Mammary epithelial cell (primary cell): ENCODE measurements around the gene GNAL.

ENCODE experiments used
- EZH2 ChIP-seq: IDR thresholded peaks from 2 replicates; pipeline ENCODE4 v1.6.1; 2012; ENCODE audit warnings: low read length, inconsistent platforms, borderline replicate concordance
- TF ChIP-seq, protein P1 (sequence below), 2 donors: IDR thresholded peaks in 1 of 2; conservative IDR thresholded peaks in 1 of 2; 2 replicates each; pipeline ENCODE4 v1.5.1; 2011 to 2012; ENCODE audit warnings: inconsistent platforms in 2 of 2, low read length in 2 of 2, mild to moderate bottlenecking in 2 of 2, control low read depth in 1 of 2, low read depth in 1 of 2; ENCODE audit not compliant: insufficient read depth in 1 of 2; ENCODE audit errors: extremely low read depth in 1 of 2

DNA sequence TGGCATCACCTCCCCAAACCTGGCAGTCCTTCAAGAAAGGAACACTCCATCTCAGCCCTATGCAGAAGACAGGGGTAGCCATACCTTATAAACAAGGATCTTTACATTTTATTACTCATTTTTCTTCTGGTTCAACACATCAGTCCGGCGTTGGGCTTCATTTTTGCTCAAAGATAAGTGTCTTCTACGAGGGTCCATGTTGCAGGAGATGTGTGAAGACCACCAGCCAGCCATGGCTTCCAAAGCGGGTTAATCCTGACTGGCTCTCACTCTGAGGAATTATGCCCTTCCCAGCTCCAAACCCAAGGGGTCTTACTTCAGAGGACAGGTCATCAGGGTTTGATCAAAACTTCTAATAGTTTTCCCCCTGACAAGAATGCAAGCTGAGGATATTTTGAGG lies 23.9 kb upstream of the GNAL start:
- TF ChIP-seq, protein P1, sequence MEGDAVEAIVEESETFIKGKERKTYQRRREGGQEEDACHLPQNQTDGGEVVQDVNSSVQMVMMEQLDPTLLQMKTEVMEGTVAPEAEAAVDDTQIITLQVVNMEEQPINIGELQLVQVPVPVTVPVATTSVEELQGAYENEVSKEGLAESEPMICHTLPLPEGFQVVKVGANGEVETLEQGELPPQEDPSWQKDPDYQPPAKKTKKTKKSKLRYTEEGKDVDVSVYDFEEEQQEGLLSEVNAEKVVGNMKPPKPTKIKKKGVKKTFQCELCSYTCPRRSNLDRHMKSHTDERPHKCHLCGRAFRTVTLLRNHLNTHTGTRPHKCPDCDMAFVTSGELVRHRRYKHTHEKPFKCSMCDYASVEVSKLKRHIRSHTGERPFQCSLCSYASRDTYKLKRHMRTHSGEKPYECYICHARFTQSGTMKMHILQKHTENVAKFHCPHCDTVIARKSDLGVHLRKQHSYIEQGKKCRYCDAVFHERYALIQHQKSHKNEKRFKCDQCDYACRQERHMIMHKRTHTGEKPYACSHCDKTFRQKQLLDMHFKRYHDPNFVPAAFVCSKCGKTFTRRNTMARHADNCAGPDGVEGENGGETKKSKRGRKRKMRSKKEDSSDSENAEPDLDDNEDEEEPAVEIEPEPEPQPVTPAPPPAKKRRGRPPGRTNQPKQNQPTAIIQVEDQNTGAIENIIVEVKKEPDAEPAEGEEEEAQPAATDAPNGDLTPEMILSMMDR (conservative IDR thresholded peaks at IDR 0.05 in 1 of 2, IDR thresholded peaks at IDR 0.05 in 1 of 2; ENCODE audit: extremely low read depth in 1 of 2, insufficient read depth in 1 of 2, low read depth in 1 of 2, low read length in 2 of 2) = no peak
- no peak for TF ChIP-seq EZH2
